ENCODE data around the gene EIF4G1. TPM values are rescaled to one million over a fixed set of nuclear protein-coding genes. Genes with fewer than 3 reads are reported as not detected.

EIF4G1 gene
- polyA plus RNA-seq, 1 donor from 2014 or later: 66.9 TPM

GRCh38 chr3:184358921-184359350, 44.5 kb downstream of the EIF4G1 start:
- Histone ChIP-seq H3K9me3 (ENCODE audit: low read length) (no peaks in the 10 kb centered on the region), H3K27ac (ENCODE audit: low read length) (no peak overlapping the region), H3K36me3 (ENCODE audit: insufficient read depth, low read length) (no peaks in the 10 kb centered on the region), H3K4me3 (ENCODE audit: low read length) (no peak overlapping the region), H4K20me1 (ENCODE audit: insufficient read depth) (no peaks in the 10 kb centered on the region), H3K9ac (ENCODE audit: low read length) (no peak overlapping the region), H2AFZ (ENCODE audit: low read depth, low read length) (no peak overlapping the region), H3K27me3 (ENCODE audit: insufficient read depth, low read depth, low read length) (no peaks in the 10 kb centered on the region), H3K4me2 (ENCODE audit: low read length) (no peak overlapping the region), H3F3A (ENCODE audit: insufficient read depth, low read length, poor library complexity, severe bottlenecking) (no peaks in the 10 kb centered on the region), H3K79me2 (replicated peaks; ENCODE audit: insufficient read depth, low read length) (peaks cover 13% of the 10 kb centered on the region), H3K9me2 (ENCODE audit: insufficient read depth, low read length) (no peaks in the 10 kb centered on the region)
- TF ChIP-seq POLR2AphosphoS5 (IDR thresholded peaks at IDR 0.05) (no peak), SMC3 (conservative IDR thresholded peaks at IDR 0.05; ENCODE audit: poor library complexity) (no peak), MXI1 (conservative IDR thresholded peaks at IDR 0.05; ENCODE audit: poor library complexity, severe bottlenecking) (no peak), TAF1 (IDR thresholded peaks at IDR 0.05; ENCODE audit: low read depth) (no peak), REST (IDR thresholded peaks at IDR 0.05; ENCODE audit: borderline replicate concordance) (no peak), EZH2 (IDR thresholded peaks at IDR 0.05; ENCODE audit: borderline replicate concordance, insufficient read depth, low read length, poor library complexity, severe bottlenecking) (no peak)

- TF ChIP-seq RAD21 (conservative IDR thresholded peaks at IDR 0.05) (no peak), REST (IDR thresholded peaks at IDR 0.05; ENCODE audit: borderline replicate concordance) (no peak), EZH2 (IDR thresholded peaks at IDR 0.05; ENCODE audit: borderline replicate concordance, insufficient read depth, low read length, poor library complexity, severe bottlenecking) (no peak), TAF1 (IDR thresholded peaks at IDR 0.05; ENCODE audit: low read depth) (no peak), MXI1 (conservative IDR thresholded peaks at IDR 0.05; ENCODE audit: poor library complexity, severe bottlenecking) (no peak), EP300 (conservative IDR thresholded peaks at IDR 0.05; ENCODE audit: poor library complexity, severe bottlenecking) (no peak)
- H3K79me2 ChIP-seq (replicated peaks; ENCODE audit: insufficient read depth, low read length): peaks cover 16% of the 10 kb centered on the region
Observed at GRCh38 chr3:184359610-184360009, 45.2 kb downstream of the EIF4G1 start.

More at GRCh38 chr3:184359610-184360009, 45.2 kb downstream of the EIF4G1 start:
- Histone ChIP-seq H2AFZ (ENCODE audit: low read depth, low read length) (no peak overlapping the region), H3K9me3 (ENCODE audit: low read length) (no peaks in the 10 kb centered on the region), H3F3A (ENCODE audit: insufficient read depth, low read length, poor library complexity, severe bottlenecking) (no peaks in the 10 kb centered on the region), H4K20me1 (ENCODE audit: insufficient read depth) (no peaks in the 10 kb centered on the region), H3K4me3 (ENCODE audit: low read length) (peak overlapping the region; percentile 70), H3K27me3 (ENCODE audit: insufficient read depth, low read depth, low read length) (no peaks in the 10 kb centered on the region), H3K27ac (ENCODE audit: low read length) (no peak overlapping the region), H3K36me3 (ENCODE audit: insufficient read depth, low read length) (no peaks in the 10 kb centered on the region), H3K9ac (ENCODE audit: low read length) (peak overlapping the region; percentile 90), H3K9me2 (ENCODE audit: insufficient read depth, low read length) (no peaks in the 10 kb centered on the region), H3K4me2 (ENCODE audit: low read length) (no peak overlapping the region)

Data from neural cell (in vitro differentiated cells).